HG02798 (cell line): Measurements from ENCODE around the gene SNRPA.

Experiments
- ATAC-seq: cut with Tn5 transposase; IDR thresholded peaks from one replicate; pipeline ENCODE4 v1.9.1; 2021; ENCODE audit warnings: mild to moderate bottlenecking; ENCODE audit not compliant: unreplicated experiment, poor library complexity

SNRPA gene

GRCh38 chr19:40750874-40751537, at the start of gene SNRPA:
Gene SNRPA, plus strand, starts transcription at chr19:40751203. Its CDS starts 206 bp downstream, at chr19:40751409.
- peak; percentile 61 for ATAC-seq

GRCh38 chr19:40701758-40702157, 49.2 kb upstream of the SNRPA start:
- ATAC-seq, result no peak

DNA sequence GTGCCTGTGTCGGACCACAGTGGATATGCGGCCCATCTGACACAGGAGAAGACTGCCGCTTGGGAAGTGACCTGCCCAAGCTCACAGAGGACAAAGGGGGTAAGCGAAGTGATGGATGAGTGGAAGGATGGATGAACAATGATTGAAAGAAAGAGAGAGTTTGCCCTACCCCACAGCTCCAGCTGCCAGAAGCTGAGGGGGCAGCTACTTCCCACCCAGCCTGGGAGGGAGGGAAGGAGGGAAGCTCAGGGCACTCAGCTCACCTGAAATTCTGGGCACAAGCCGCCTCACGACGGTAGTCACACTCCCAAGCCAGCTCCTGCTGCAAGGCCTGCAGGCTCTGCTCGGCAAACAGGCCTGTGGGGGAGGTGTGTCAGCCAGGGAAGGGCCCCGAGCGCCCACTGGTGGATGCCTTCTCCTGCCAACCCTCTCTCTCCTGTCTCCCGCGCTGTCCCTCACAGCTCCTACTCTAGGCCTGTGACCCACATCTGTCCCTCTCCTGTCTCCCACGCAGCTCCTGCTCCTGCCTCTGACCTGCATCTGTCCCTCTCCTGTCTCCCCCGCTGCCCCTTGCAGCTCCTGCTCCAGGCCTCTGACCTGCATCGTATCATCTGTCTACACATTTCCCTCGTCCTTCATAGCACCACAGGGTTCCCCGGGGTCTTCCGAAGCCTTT, 48.5 kb upstream of the SNRPA start:
- ATAC-seq, result no peak

DNA sequence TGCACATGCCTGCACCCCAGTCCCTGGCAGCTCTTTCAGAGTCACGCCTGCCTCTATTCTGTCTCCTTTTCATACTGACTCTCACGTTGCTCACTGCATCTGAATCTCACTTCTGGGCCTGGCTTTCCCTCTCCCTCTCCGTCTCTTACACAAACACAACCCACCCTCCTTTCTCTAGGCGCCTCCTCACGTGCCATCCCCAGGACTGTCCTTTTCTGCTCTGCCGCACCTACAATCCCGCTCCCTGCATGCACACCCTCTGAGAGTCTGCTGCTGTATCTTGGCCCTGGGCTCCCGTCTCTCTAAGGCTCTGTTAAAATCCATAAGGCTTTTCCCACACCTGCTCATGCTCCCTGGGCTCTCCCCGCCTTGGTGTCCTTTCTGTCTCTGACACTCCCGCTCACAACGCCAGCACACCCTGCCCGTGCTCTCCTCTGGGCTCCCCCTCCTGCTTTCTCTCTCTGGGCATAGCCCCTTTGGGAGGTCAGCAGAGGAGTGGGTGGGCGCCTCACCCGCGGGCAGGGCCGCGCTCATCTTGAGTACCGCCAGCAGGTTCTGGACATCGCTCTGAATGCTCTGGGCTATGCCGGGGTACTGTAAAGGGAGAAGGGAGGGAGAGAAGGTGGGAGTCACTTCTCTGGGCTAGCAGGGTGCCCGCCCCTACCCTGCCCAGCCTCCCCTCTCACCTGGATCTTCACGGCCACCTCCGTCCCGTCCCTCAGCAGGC, 47.8 kb upstream of the SNRPA start:
- no peak for ATAC-seq

DNA sequence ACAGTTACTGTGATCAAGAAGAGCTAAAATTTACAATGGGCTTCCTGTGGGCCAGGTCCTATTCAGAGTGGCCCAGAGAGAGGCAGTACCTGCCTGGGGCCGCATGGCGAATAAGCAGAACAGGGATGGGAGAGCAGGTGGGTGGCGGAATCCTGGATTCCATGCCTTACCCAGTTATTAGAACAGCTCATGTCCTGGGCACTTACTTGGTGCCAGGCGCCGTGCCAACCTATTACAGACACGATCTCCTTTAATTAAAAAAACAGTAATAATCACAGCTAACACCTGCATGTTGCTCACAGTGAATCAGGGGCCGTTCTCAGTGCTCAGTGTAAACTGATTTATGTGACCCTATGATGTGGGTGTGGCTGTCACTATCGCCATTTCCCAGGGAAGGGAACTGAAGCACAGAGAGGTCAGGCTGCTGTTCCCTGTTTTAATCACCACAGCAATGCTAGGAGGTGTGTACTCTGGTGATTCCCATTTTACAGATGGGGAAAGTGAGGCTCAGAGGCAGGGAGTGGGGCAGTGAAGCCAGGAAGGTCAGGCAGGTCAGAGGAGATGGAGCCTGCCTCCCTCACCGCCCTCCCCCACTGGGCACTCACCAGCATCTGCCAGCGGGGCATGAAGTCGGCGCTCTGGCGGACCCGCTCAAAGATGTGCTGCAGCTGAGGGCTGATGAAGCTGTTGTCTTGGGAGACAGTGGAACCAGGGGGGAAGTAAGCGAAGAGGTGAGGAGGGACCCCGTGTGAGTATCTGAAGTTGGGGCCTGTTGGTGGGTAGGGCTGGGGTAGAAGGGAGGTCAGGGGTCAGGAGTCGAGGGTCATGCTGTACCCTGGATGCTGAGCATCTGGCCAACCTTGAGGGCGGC, 46.3 kb upstream of the SNRPA start:
- ATAC-seq, result no peak

DNA sequence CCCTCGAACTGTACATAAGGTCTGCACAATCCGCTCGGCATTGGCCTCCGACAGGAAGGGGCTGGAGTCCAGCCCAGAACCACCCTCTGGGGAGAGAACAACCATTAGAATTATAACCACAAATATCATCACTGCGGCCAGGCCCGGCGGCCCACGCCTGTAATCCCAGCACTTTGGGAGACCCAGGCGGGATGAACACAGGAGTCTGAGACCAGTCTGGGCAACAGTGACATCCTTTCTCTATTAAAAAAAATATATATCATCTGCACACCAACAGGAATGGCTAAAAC, 45.7 kb upstream of the SNRPA start:
- no peak for ATAC-seq

DNA sequence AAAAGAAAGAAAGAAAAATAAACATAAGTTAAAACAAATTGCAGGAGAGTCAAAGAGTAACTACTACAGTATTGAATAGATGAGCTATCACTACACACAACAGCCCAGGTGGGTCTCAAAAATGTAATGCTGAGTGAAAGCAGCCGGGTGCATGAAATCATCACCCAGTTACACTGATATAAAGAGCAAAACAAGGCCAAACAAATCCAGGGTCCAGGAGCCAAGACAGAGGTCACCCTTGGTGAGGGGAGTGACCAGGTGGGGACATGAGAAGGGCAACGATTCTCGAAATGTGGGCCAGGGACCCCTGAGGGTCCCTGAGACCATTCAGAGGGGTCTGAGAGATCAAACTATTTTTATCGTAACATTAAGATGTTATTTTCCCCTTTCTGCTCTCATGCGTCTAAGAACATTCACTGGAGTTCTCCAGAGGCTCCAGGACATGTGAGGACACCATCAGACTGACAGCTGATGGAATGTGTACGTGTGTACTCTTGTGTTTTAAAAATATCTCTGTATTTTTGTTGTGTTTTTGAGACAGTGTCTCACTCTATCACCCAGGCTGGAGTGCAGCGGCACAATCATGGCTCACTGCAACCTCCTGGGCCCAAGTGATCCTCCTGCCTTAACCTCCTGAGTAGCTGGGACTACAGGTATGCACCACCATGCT, 44.9 kb upstream of the SNRPA start:
- no peak for ATAC-seq

GRCh38 chr19:40707615-40708014, 43.4 kb upstream of the SNRPA start:
- no peak for ATAC-seq

DNA sequence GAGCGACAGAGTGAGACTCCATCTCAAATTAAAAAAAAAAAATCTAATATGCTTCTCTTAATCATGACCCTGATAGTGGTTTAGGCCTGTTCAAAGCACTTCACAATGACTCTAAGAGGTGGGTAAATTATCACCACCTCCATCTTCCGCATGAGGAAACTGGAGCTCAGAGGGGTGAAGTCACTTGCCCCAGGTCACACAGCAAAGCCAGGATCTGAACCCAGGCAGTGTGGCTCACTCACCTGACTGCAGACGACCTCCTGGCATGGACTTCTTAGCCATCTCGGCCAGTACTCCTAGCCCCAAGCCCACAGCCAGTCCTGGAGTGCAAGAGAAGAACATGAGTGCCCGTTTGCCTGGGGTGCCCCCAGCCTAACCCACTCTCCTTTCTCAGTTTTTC, 41.2 kb upstream of the SNRPA start:
- ATAC-seq, result no peak

DNA sequence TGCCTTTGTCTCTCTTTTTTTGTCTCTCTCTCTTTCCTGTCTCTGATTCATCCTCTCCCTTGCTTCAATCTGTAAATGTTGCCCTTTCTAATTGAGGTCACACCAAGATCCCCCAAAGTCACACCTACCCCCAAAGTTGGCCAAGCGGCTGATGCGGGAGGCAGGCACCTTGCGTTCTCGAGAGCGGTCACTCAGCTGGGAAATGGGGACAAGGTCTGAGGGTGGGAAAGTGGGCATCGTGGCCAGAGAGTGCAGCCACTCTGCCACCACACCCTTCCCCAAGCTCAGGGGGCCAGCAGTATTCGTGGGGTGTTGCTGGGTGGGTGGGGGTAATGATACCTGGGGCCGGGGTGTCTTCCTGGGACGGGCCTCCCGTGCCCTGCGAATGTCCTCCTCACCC, 37.1 kb upstream of the SNRPA start:
- no peak for ATAC-seq

DNA sequence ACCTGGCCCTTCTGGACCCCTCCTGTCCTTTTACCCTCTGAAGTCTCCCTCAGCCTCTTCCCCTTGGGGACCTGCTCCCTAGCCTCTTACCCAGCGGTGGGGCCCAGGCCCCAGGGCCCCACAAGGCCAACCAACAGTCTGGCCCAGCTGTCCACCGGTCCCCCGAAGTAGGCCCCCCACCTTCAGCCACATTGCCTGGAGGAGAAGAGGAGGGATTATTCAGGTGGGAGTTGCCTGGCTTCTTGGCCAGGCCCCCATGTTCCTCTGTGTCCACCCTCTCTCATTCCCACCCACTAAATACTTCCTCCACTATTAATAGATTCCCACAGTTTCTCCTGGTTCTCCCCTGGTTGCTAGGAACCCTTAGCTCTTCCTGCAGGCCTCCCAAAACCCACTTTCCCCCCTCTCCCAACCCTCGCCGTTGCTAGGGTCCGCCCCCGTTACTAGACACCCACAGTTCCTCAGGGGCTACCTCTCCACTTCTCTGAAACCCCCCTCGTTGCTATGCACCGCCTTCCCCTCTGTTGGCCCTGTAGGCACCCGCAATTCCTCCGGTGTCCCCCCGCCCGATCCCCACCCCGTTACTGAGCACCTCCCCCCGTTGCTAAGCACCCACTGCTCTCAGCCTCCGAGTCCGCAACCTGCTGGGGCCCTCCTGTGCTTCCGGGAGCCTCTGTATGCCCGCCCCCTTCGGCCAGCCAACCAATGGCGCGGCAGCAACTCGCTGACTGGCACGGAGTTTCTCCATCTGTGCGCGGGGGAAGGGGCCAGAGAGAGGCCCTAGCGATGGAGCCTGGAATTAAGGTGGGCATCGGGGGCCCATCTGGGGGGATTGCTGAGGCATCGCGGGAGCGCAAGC, 36.3 kb upstream of the SNRPA start:
- peak; percentile 58 for ATAC-seq

DNA sequence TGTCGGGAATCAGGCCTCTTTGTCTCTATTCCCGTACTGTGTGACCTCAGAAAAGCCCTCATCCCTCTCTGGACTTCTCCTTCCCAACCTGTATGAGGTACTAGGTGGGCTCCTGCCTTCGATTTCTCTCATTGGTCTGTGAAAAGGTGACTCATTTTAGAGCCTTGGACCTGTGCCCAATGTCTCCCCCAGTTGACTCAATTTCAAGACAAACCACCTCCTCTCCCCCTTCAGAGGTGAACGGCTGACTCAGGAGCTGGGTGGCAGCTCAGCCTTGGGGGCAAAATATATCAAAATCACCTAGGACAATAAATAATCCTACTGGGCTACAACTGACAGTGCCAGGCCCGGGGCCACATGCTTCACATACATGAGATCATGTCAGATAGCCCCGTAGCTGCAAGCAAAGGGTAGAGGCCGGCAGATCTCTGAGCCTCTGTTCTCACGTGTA, 34.9 kb upstream of the SNRPA start:
- no peak for ATAC-seq

DNA sequence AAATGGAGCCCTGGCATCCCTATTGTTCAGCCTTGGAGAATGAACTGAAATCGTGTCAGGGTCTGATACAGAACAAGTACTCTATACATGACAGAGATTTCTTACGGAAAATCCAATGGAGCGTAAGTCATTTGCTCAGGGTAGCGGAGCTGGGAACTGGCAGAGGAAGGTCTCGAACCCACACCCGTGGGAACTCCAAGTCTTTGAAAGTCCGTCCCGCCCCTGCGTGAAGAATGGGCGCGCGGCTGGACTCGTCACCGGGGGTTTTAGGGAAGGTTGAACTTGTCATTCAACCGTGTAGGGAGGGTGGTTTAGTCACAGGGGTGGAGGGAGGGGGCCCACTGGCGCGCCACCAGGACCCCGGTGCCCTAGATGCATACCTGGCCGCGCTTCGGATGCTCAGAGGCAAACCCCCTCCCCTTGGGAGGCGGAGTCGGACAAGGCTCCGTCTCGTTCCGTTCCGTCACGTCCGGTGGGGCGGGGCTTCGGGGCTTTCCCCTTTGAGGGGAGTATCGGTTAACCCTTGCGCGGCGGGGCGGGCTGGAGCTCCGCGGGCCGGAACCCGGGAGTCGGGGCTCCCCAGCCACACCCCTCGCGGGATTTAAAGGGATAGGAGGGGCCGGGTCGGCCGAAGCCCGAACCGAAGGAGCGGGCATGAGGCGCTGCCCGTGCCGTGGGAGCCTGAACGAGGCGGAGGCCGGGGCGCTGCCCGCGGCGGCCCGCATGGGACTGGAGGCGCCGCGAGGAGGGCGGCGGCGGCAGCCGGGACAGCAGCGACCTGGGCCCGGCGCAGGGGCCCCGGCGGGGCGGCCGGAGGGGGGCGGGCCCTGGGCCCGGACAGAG, 34.3 kb upstream of the SNRPA start, which contains the start of the genes COQ8B and ITPKC:
Gene COQ8B, minus strand, starts transcription at position 405 of the 843 bp plus-strand sequence. CDS start 2,254 bp downstream, outside the sequence.
Gene ITPKC, plus strand, starts transcription at position 631 of the 843 bp plus-strand sequence. Its CDS starts 24 bp downstream, at position 655.
- peak; percentile 81 for ATAC-seq

DNA sequence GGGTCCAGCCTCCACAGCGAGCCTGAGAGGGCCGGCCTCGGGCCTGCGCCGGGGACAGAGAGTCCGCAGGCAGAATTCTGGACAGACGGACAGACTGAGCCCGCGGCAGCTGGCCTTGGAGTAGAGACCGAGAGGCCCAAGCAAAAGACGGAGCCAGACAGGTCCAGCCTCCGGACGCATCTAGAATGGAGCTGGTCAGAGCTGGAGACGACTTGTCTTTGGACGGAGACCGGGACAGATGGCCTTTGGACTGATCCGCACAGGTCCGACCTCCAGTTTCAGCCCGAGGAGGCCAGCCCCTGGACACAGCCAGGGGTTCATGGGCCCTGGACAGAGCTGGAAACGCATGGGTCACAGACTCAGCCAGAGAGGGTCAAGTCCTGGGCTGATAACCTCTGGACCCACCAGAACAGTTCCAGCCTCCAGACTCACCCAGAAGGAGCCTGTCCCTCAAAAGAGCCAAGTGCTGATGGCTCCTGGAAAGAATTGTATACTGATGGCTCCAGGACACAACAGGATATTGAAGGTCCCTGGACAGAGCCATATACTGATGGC, 33.6 kb upstream of the SNRPA start:
- no peak for ATAC-seq

- no peak for ATAC-seq
These were observed 32.9 kb upstream of the SNRPA start for GRCh38 chr19:40717880-40718773.

DNA sequence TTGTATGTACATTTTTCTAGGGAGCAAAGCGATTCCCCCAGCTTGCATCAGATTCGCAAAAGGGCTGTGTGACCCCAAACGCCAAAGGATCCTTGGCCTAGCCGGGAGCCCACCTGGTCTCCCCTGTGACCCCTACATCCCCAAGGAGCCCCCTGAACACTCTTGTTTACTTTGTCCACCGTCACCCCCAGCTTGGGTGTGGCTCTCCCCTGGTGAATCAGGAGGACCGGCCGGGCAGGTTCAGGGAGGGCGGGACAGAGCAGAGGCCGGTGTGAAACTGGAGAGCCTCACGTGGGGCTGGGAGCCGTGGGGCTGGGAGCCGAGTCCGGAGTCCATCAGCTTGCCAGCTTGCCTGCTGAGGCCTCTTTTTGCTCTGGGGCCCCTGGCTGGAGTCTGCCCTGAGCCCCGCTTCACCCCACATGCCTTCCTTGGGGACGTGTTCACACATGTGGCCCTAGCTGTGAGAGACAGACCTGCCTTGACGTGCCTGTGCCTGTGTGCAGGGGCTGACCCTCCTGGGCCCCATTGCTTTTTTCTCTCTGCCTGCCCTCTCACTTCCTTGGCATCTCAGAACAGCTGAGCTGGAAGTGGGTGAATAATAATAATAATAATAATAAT, 32.1 kb upstream of the SNRPA start:
- ATAC-seq, result no peak
